Sigmoid colon (tissue), 7 donors: Measurements from ENCODE around the gene AS3MT. TPM values are rescaled to one million over a fixed set of nuclear protein-coding genes. Genes with fewer than 3 reads are reported as not detected.

Experiments
- DNase-seq: peaks from one replicate; pipeline ENCODE4 v3.0.0-alpha.2; 2019
- H3K27ac ChIP-seq, 4 donors: fragments of 200-600 bp; sonication (generic); one replicate each; pipeline ENCODE4 v1.5.1; 2016 to 2019; ENCODE audit warnings: mild to moderate bottlenecking in 1 of 4
- H3K27me3 ChIP-seq, 3 donors: fragments of 200-600 bp; sonication (generic); one replicate each; pipeline ENCODE4 v1.5.1; 2019; ENCODE audit warnings: mild to moderate bottlenecking in 1 of 3
- H3K36me3 ChIP-seq, 4 donors: fragments of 200-600 bp; sonication (generic); one replicate each; pipeline ENCODE4 v1.5.1; 2016 to 2019
- H3K4me1 ChIP-seq, 4 donors: fragments of 200-600 bp; sonication (generic); one replicate each; pipeline ENCODE4 v1.5.1; 2017 to 2019
- H3K4me3 ChIP-seq, 4 donors: fragments of 200-600 bp; sonication (generic); one replicate each; pipeline ENCODE4 v1.5.1; 2017 to 2019; ENCODE audit warnings: mild to moderate bottlenecking in 2 of 4, moderate library complexity in 1 of 4
- H3K9me3 ChIP-seq, 4 donors: fragments of 200-600 bp in 3 of 4; sonication (generic) in 3 of 4; one replicate each; pipeline versions ENCODE4 v1.5.1 to v1.6.1; 2013 to 2019
- CTCF ChIP-seq, 4 experiments: fragments of 450-650 bp in 3 of 4; fragments of 200-600 bp in 1 of 4; IDR thresholded peaks; one replicate each; pipeline ENCODE4 v1.5.1; 2016 to 2019; ENCODE audit warnings: antibody characterized with exemption in 4 of 4, mild to moderate bottlenecking in 3 of 4, moderate library complexity in 2 of 4
- EP300 ChIP-seq, 4 donors: sonication (generic); formaldehyde crosslinking; IDR thresholded peaks; one replicate each; pipeline ENCODE4 v1.6.1; 2017; ENCODE audit warnings: antibody characterized with exemption in 4 of 4
- POLR2A ChIP-seq, 2 donors: fragments of 450-650 bp; IDR thresholded peaks; one replicate each; pipeline ENCODE4 v1.6.1; 2016; ENCODE audit warnings: antibody characterized with exemption in 2 of 2, mild to moderate bottlenecking in 2 of 2, moderate library complexity in 2 of 2
- POLR2AphosphoS5 ChIP-seq, 4 donors: sonication (generic); formaldehyde crosslinking; IDR thresholded peaks; one replicate each; pipeline ENCODE4 v1.6.1; 2017; ENCODE audit warnings: antibody characterized with exemption in 4 of 4
- WGBS, 2 donors: extraction: QIAGEN DNeasy Blood & Tissue Kit; methylation state at CpG; one replicate each; pipeline ENCODE4 v1.1.7; 2013; 5-methylcytosine and 5-hydroxymethylcytosine counted together
- intact Hi-C: fragments of 100-400 bp; cut with DNase I; formaldehyde crosslinking; loops from one replicate; pipeline ENCODE4 v1.15.1; 2023
- polyA plus RNA-seq, 3 donors: library from polyadenylated mRNA; stranded (reverse); fragments of 200-250 nt; gene quantifications; one replicate each; pipeline ENCODE4 v1.2.3, GENCODE V29; 2013
- total RNA-seq, 4 donors: library from RNA; depleted of rRNA; stranded (reverse); fragments of >200 nt; gene quantifications; one replicate each; pipeline ENCODE4 v1.1.0, GENCODE V29; 2016
- donor health status: healthy with polysubstance abuse.
- donor health status: Bipolar disorder and iron deficiency.
- donor health status: healthy.

AS3MT gene
- total and polyA plus RNA-seq, 7 donors: 0.60 to 11.9 (median 6.1) TPM; not detected in 1

- TF ChIP-seq POLR2AphosphoS5 (IDR thresholded peaks at IDR 0.05) (no peak), POLR2A (IDR thresholded peaks at IDR 0.05) (no peak), CTCF (IDR thresholded peaks at IDR 0.05) (no peak), EP300 (IDR thresholded peaks at IDR 0.05) (no peak)
- Histone ChIP-seq H3K27me3 (no peaks in the 10 kb centered on the region), H3K4me1 (no peaks in the 10 kb centered on the region), H3K9me3 (no peaks in the 10 kb centered on the region), H3K4me3 (no peak overlapping the region), H3K27ac (no peak overlapping the region), H3K36me3 (no peaks in the 10 kb centered on the region)
- intact Hi-C loops: no loop called here
- 81 to 93% methylated on average over 4 of the region's 4 CpGs for WGBS, 2 donors
- no peak for DNase-seq
These were observed 66.2 kb downstream of the AS3MT start for GRCh38 chr10:102935505-102935904.

DNA sequence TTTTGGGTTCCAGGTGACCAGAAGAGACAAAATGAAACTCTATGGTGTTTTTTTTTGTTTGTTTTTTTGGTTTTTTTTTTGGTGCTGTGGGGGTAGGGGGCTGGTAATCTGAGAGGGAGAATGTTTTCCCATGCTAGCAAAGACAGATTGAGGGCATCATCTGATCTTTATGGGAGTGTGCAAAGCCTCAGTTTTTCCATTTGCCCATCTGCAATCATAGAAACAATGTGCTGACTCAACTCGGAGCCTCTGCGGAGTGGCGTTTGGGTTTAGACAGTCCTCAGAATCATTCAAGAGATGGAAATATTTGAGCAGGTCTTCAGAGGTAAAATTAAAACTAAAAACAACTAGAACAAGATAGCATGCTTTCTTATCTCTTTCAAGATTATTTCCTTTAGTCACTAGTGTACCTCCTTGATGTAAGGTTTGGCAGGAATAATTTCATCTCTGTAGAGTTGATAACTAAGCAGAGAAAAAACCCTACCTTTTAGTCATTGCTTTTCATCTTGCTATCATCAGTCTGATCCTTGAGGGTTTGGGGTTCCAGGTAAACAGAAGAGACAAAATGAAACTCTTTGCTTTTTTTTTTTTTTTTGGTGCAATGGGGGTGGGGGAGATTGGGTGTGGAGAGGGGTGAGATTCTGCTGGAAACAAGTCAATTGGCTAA is 66.8 kb downstream of the AS3MT start:
- H3K4me1 ChIP-seq: no peaks in the 10 kb centered on the region
- no peaks in the 10 kb centered on the region for H3K27me3 ChIP-seq
- no peak for DNase-seq
- intact Hi-C loops: no loop called here
- no peaks in the 10 kb centered on the region for H3K9me3 ChIP-seq
- no peaks in the 10 kb centered on the region for H3K36me3 ChIP-seq
- TF ChIP-seq EP300 (IDR thresholded peaks at IDR 0.05): no peak
- no peak for TF ChIP-seq POLR2AphosphoS5 (IDR thresholded peaks at IDR 0.05)
- TF ChIP-seq POLR2A (IDR thresholded peaks at IDR 0.05): no peak
- no peak for TF ChIP-seq CTCF (IDR thresholded peaks at IDR 0.05)
- no peak overlapping the region for H3K4me3 ChIP-seq
- no peak overlapping the region for H3K27ac ChIP-seq
- 90 to 93% methylated on average over 3 of the region's 3 CpGs for WGBS, 2 donors

DNA sequence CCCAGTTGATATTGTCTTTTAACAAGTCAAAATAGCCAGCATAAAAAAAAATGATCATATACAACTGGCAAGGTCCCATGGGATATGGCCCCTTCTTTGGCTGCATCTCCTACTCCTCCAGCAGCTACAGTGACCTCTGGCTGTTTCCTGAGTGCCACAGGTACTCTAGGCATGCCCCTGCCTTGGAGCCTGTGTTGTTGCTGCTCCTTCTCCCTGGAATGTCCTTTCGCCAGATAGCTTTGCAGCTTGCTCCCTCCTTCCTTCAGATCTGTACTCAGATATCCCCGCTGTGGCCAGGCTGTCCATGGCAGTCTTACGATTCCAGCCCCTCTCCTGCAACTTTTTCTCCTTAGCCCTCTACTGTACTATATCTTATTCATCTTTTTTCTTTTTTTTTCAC is 72.1 kb downstream of the AS3MT start:
- no peaks in the 10 kb centered on the region for H3K9me3 ChIP-seq
- intact Hi-C loops: no loop called here
- no peak overlapping the region for H3K27ac ChIP-seq
- TF ChIP-seq EP300 (IDR thresholded peaks at IDR 0.05): no peak
- TF ChIP-seq POLR2A (IDR thresholded peaks at IDR 0.05): no peak
- no peak for TF ChIP-seq CTCF (IDR thresholded peaks at IDR 0.05)
- no peak for TF ChIP-seq POLR2AphosphoS5 (IDR thresholded peaks at IDR 0.05)
- no peaks in the 10 kb centered on the region for H3K36me3 ChIP-seq
- WGBS, 2 donors: 98% methylated on average over 3 of the region's 3 CpGs
- no peak for DNase-seq
- H3K27me3 ChIP-seq: no peaks in the 10 kb centered on the region
- H3K4me3 ChIP-seq: no peak overlapping the region
- H3K4me1 ChIP-seq: no peaks in the 10 kb centered on the region

DNA sequence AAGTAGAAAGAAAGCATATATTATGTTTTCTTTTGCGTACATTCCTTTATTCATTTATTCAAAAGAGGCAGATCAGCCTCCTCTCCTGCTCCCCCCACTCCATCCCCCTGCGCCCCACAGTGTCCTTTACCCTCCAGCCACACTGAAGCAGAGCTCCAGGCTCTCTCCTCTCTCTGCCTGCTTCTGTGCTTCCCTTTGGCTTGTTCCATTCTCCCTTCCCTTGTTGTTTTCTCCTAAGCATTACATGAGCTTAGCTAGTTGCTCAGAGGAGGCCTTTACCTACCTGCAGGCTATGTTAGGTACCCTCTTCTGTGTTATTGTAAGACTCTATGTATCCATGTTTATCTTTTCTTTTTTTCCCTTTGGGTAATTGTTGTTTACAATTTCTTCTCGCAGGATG is 76.2 kb downstream of the AS3MT start:
- intact Hi-C loops: no loop called here
- Histone ChIP-seq H3K36me3 (no peaks in the 10 kb centered on the region), H3K27ac (no peak overlapping the region), H3K27me3 (no peaks in the 10 kb centered on the region), H3K4me3 (no peak overlapping the region), H3K9me3 (no peaks in the 10 kb centered on the region), H3K4me1 (peaks cover 0 to 7% (median 0%) of the 10 kb centered on the region in 4 donors)
- DNase-seq: no peak
- no peak for TF ChIP-seq EP300 (IDR thresholded peaks at IDR 0.05)
- no peak for TF ChIP-seq POLR2AphosphoS5 (IDR thresholded peaks at IDR 0.05)
- no peak for TF ChIP-seq POLR2A (IDR thresholded peaks at IDR 0.05)
- no peak for TF ChIP-seq CTCF (IDR thresholded peaks at IDR 0.05)
- WGBS, 2 donors: 87 to 88% methylated on average over 3 of the region's 3 CpGs

DNA sequence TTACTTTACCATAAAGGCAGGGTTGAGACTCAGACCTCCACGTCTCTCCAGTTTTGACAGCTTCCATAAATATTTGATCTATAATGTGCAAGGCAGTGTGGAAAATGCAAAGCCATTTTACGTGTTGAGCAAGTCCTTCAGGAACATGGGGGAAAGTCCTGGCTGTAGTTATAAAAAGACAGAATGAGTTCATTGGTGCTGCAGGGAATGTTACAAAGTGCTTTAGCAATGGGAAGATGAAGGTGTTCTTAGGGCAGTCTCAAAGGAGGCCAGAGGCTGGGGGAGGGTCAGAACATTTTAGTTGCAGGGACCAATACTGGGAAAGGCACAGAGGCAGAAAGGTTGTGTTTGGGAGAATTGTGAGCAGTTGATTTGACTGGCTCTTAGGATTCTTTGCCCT is 76.7 kb downstream of the AS3MT start:
- DNase-seq: no peak
- H3K27me3 ChIP-seq: no peaks in the 10 kb centered on the region
- WGBS, 2 donors: 78 to 87% methylated on average over 2 of the region's 2 CpGs
- intact Hi-C loops: no loop called here
- H3K4me1 ChIP-seq: peaks cover 0 to 7% (median 0%) of the 10 kb centered on the region in 4 donors
- H3K36me3 ChIP-seq: no peaks in the 10 kb centered on the region
- TF ChIP-seq POLR2AphosphoS5 (IDR thresholded peaks at IDR 0.05) (no peak), CTCF (IDR thresholded peaks at IDR 0.05) (no peak)
- H3K9me3 ChIP-seq: no peaks in the 10 kb centered on the region
- H3K27ac ChIP-seq: no peak overlapping the region
- no peak overlapping the region for H3K4me3 ChIP-seq
